GM18870 (cell line): ENCODE measurements around the gene IDH3G.
"Not testable (repeated sequence)": the region's sequence is repeated elsewhere in the genome, so short reads cannot be mapped to it uniquely, and the experiment has no call there.

Experiments used
- ATAC-seq: cut with Tn5 transposase; IDR thresholded peaks from one replicate; pipeline ENCODE4 v1.9.1; 2021; ENCODE audit warnings: moderate library complexity; ENCODE audit not compliant: unreplicated experiment

Gene IDH3G

GRCh38 chrX:153763298-153763932, 30.8 kb downstream of the IDH3G start:
- ATAC-seq: no peak

- no peak for ATAC-seq
Measured at GRCh38 chrX:153762626-153763173, 31.5 kb downstream of the IDH3G start.

- no peak for ATAC-seq
Measured at GRCh38 chrX:153761863-153762262, 32.3 kb downstream of the IDH3G start.

GRCh38 chrX:153755136-153755535, 39.0 kb downstream of the IDH3G start:
- ATAC-seq: no peak

GRCh38 chrX:153750127-153750774, 43.9 kb downstream of the IDH3G start:
- ATAC-seq: no peak

- not testable (repeated sequence) for ATAC-seq
Measured at GRCh38 chrX:153749017-153749416, 45.2 kb downstream of the IDH3G start.

GRCh38 chrX:153746991-153747390, 47.2 kb downstream of the IDH3G start:
- ATAC-seq: not testable (repeated sequence)

- no peak for ATAC-seq
Measured at GRCh38 chrX:153746359-153746758, 47.8 kb downstream of the IDH3G start.

- ATAC-seq: not testable (repeated sequence)
Measured at GRCh38 chrX:153745067-153745433, 49.1 kb downstream of the IDH3G start.

- no peak for ATAC-seq
Measured at GRCh38 chrX:153744210-153745066, 49.7 kb downstream of the IDH3G start.

- ATAC-seq: not testable (repeated sequence)
Measured at GRCh38 chrX:153743468-153744209, 50.5 kb downstream of the IDH3G start.

- not testable (repeated sequence) for ATAC-seq
Measured at GRCh38 chrX:153742796-153743467, 51.2 kb downstream of the IDH3G start.

GRCh38 chrX:153742111-153742510, 52.1 kb downstream of the IDH3G start:
- not testable (repeated sequence) for ATAC-seq

GRCh38 chrX:153741446-153741845, 52.7 kb downstream of the IDH3G start:
- no peak for ATAC-seq

- no peak for ATAC-seq
Measured at GRCh38 chrX:153740631-153741222, 53.4 kb downstream of the IDH3G start.

- ATAC-seq: no peak
Measured at GRCh38 chrX:153739754-153740486, 54.3 kb downstream of the IDH3G start.

GRCh38 chrX:153738056-153738605, 56.0 kb downstream of the IDH3G start:
- no peak for ATAC-seq

- no peak for ATAC-seq
Measured at GRCh38 chrX:153736871-153737441, 57.2 kb downstream of the IDH3G start.
